HG02981 (cell line): Measurements from ENCODE around the gene MAP1LC3B2.

Source experiments
- ATAC-seq: cut with Tn5 transposase; IDR thresholded peaks from one replicate; pipeline ENCODE4 v1.9.1; 2021; ENCODE audit warnings: mild to moderate bottlenecking, moderate library complexity; ENCODE audit not compliant: unreplicated experiment

Gene MAP1LC3B2

DNA sequence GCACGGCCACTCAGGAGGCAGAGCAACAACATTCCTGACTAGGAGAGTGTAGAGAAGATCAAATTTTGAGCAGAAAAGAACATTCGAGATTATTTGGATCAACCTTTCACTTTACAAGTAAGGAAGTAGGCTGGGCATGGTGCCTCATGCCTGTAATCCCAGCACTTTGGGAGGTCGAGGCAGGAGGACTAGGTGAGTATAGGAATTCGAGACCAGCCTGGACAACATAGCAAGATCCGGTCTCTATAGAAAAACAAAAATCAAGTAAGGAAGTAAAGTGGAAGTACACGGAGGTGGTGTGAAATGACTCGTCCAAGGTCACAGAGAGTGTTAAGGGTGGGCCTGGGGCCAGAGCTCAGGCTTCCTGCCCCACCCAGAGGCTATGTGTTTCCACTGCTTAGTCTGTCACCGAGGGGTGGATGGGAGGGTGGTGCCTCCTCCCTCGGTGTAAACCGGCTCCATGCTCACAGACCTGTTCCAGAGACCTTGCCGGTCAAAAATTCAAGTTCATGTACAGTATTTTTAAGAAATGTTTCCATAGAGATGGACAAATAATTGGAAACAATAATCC lies 51.9 kb downstream of the MAP1LC3B2 start:
- ATAC-seq = no peak

DNA sequence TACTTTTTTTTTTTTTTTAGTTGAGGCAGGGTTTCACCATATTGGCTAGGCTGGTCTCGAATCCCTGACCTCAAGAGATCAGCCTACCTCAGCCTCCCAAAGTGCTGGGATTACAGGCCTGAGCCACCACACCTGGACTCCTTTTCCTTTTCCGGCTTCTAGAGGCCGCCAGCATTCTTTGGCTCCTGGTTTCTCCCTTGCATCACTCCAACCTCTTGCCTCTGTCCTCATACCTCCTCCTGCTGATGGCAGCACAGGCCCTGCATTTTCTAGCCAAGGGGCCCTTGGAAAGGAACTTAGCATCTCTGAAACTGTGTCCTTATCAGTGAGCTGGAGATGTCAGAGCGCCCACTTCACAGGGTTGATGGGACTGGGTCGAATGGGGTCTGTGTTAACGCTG lies 53.3 kb downstream of the MAP1LC3B2 start:
- ATAC-seq = no peak

DNA sequence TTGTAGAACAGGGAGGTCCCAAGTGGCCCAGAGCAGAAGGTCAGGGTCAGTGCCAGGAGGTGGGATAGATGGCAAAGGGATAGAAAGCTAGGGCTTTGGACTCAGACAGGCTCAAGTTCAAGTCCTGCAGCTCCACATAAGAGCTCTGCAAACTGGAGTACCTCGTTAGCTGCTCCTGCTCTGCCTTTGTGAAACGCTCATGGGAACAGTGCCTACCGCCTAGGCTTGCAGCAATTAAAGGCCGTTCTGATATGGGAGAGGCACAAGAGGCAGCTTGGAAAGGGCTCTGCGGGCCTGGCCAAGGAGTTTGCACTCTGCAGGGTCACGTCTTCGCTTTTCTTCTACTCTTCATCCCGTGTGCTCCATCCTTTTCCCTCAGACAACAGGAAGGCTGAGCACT lies 54.1 kb downstream of the MAP1LC3B2 start:
- ATAC-seq = no peak

DNA sequence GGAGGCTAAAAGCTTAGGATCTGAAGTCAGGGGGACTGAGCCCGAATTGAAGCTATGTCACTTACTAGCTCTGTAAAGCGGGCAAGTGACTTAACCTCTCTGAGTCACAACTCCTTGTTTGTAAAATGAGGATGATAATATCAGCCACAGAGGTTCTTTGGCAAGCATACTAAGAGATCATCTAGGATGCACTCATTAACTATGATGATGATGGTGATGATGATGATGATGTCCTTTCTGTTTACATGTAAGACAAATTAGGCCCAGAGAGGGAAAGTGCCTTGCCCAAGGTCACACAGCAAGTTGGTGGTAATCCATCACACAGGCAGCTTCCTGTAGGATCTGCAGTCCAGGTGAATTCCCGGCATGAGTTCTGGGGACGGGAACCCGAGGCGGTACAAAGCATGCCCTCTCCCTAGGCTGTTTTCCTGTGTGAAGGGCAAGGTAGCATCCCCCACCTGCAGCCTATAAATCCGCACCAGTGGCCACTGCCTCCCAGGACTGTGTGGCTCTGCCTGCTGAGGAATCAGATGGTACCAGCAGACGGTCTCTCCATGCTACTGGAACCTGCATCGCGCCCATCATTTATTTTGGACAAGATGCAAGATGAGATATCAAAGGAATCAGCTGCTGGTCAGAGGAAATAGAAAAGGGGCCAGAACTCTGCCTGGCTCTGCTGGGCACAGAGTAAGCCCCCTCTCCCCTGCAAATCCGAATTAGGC lies 55.2 kb downstream of the MAP1LC3B2 start:
- ATAC-seq = no peak

DNA sequence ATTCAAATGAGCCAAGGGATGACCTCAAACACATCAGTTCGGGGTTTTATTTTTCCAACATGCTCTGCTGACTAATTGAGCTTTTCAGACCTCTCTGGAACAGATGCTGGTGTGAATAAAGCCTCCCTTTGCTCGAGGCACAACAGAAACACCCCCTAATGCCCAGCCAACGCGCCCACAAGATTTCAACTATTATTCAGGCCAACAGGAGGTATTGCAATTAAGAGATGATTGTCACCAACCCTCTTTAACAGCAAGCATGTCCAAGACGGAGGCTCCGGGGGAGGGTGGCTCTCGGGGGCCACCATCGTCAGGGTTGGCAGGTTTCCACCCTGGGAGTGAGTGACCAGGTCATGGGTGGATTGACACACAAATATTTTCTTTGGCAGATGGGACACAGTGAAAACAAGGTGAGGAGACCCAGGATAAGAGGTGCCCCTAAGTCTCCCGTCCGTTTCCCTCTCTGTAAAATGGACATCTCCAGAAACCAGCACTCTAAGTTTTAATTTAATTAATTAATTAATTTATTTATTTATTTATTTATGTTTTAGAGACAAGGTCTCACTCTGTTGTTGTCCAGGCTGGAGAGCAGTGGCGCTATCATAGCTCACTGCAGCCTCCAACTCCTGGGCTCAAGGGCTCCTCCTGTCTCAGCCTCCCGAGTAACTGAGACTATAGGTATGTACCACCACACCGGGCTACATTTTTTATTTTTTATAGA lies 56.1 kb downstream of the MAP1LC3B2 start:
- ATAC-seq = no peak

DNA sequence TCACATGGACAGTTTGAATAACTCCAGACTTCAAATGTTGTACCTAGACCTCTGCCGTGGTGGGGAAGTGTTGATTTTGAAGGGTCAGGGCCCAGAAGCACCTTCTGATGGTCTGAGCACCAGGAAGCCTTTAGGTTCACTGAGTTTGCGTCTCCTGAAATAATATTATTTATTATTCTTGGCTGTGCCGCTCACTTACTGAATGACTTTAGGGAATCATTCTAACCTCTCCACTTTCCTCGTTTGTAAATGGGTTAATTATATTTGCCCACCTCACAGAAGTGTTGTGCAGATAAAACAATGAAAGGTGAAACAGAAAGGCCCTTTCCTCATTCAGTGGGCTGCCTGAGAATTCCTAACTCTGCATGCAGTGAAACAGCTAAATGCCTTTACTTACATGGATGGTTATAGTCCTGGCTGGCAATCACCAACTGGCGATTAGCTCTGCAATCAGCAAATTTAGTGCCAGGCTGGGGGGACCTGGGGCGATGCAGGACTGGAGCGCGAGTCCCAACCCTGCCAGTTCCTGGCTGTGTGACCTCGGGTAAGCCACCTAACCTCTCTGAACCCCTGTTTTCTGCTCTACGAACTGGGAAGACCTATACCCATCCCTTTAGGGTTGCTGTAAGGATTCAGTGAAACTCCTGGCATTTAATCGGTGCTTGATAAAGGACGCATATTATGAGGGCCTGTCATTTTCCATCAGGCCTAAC lies 57.5 kb downstream of the MAP1LC3B2 start:
- ATAC-seq = no peak

DNA sequence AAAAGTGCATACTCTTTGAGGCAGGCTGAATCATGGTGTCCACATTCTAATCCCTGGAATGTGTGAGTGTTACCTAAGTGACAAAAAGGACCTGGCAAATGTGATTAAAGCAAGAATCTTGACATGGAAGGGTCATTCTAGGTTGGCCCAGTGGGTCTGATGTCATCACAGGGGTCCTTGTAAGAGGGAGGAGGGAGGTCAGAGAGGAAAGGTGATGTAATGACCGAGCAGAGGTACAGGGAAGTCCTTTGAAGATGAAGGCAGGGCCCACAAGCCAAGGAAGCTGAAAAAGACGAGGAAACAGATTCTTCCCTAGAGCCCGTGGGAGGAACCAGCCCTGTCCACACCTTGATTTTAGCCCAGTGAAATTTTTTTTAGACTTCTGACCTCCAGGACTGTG lies 60.1 kb downstream of the MAP1LC3B2 start:
- ATAC-seq = no peak

DNA sequence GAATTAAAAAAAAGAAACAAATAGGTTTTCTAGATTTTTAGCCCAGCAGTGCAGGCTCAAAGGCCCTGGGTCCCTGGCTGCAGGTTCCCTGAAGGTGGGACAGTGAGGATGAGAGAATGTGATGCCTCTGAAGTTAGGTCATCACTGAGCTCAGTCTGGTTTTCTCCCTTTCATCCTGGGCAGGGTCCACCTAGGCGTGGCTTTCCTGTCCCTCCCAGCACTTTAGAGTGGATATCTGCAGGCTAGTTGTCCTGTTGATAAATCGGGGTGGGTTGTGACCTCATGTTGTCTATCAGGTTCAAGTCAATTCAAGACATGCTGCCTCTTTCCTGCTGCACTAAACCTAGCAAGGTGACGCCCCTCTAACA lies 60.9 kb downstream of the MAP1LC3B2 start:
- ATAC-seq = no peak

DNA sequence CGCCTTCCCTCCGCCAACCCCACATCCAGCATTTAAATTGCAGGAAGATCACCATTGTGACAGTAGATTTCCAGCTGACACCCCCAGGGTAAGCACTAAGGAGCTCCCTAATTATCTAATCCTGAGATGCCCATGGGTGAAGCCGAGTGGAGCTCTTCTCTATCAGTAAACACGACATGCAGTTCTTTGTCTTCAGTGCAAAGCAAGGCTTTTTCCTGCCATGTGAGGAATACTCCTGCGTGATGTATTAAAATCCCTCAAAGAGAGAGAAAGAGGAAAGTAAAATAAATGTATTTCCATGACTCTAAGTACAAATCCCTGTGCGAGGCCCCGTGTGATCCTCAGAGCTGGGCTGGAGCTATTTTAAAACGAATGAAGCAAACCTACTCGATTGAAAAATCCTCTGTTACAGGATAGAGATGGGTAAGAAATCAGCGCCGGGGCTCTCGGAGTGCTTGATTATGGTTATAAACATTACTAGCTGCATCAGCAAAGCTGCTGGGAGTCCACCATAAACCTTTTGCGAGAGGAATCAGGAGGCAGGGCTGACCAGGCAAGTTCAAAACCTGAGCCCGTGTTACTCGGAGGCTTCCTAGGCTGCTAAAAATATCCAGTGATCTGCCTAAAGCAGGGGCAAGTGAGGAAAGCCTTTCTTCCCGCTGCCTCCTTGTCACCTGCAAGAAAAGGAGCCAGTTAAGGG lies 61.5 kb downstream of the MAP1LC3B2 start:
- ATAC-seq = no peak

DNA sequence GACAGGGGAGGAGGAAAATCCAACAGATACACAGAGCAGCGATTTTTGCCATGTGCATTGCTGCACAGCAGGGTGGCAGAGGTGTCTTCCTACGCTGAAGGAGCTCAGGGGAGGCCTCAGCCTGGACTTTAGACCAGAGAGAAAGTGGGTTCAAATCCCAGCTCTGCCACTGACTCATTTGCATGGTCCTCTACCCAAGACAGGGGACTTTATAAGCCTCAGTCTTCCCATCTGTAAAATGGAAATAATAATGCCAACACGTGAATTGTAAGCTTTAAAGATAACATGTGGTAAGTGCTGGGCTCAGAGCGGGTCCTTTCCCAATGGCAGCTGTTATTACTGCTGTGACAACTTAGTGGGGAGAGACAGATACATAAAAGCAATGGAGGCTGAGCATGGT lies 62.0 kb downstream of the MAP1LC3B2 start:
- ATAC-seq = no peak

DNA sequence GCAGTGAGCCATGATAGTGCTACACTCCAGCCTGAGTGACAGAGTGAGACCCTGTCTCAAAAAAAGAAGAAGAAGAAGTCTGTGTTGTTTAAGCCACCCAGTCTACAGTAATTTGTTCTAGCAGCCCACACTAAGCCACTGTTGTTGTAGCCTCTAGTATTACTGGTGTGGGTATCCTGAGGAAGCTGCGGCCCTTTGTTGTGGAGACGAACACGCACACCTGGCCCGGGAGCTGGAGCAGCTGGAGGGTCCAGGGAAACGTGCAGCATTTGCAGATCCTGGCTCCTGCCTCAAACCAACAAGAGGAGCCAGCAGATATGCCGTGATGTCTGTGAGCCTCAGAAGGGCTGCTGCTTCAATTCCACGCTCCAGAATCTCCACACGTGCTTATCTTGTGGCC lies 65.3 kb downstream of the MAP1LC3B2 start:
- ATAC-seq = no peak

DNA sequence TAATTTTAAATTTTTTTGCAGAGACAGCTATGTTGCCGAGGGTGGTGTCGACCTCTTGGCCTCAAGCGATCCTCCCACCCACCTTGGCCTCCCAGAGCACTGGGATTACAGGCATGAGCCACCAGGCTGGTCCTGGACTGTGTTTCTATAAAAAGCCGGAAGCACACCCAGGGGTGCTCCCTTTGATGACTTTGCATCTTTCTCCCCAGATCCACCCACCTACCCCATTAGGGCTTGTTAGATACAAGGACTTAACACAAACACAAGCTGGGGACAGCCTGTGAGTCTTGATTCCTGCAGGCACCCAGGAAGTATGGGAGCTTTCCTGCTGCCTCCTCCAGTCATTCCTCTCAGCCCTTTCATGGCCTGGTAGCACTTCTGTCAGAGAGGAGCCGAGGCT lies 67.0 kb downstream of the MAP1LC3B2 start:
- no peak for ATAC-seq
